ENCODE results near the gene RPL3. TPM values are rescaled to one million over a fixed set of nuclear protein-coding genes. Genes with fewer than 3 reads are reported as not detected.

RPL3 gene
- total RNA-seq, 1 donor from 2014 or later, result 2,294 TPM

- H3K27me3 Mint-ChIP-seq (ENCODE audit: low read depth), result peaks cover 29% of the 10 kb centered on the region
- TF ChIP-seq CTCF (conservative IDR thresholded peaks at IDR 0.05), result peak; percentile 52
- DNase-seq (ENCODE audit: low read depth, low spot score), result no peak
- no peaks in the 10 kb centered on the region for H3K9me3 Mint-ChIP-seq
- H3K4me1 Mint-ChIP-seq, result peaks cover 38% of the 10 kb centered on the region
- peaks cover 15% of the 10 kb centered on the region for H3K36me3 Mint-ChIP-seq (ENCODE audit: low read depth)
- peak overlapping the region; percentile 2 for H3K27ac Mint-ChIP-seq (ENCODE audit: unreplicated experiment)
- peak overlapping the region; percentile 36 for H3K4me3 Mint-ChIP-seq
Measured at GRCh38 chr22:39306456-39307361, 12.7 kb downstream of the RPL3 start.

GRCh38 chr22:39303892-39304671, 15.3 kb downstream of the RPL3 start:
- Mint-ChIP-seq H3K27me3 (ENCODE audit: low read depth) (peaks cover 16% of the 10 kb centered on the region), H3K4me3 (no peak overlapping the region), H3K9me3 (no peaks in the 10 kb centered on the region), H3K27ac (ENCODE audit: unreplicated experiment) (no peak overlapping the region), H3K36me3 (ENCODE audit: low read depth) (peaks cover 2% of the 10 kb centered on the region), H3K4me1 (peaks cover 34% of the 10 kb centered on the region)
- no peak for TF ChIP-seq CTCF (conservative IDR thresholded peaks at IDR 0.05)
- DNase-seq (ENCODE audit: low read depth, low spot score), result no peak

- no peaks in the 10 kb centered on the region for H3K36me3 Mint-ChIP-seq (ENCODE audit: low read depth)
- H3K4me1 Mint-ChIP-seq, result peaks cover 27% of the 10 kb centered on the region
- H3K9me3 Mint-ChIP-seq, result no peaks in the 10 kb centered on the region
- H3K4me3 Mint-ChIP-seq, result no peak overlapping the region
- no peak overlapping the region for H3K27ac Mint-ChIP-seq (ENCODE audit: unreplicated experiment)
- no peak for TF ChIP-seq CTCF (conservative IDR thresholded peaks at IDR 0.05)
- H3K27me3 Mint-ChIP-seq (ENCODE audit: low read depth), result peaks cover 9% of the 10 kb centered on the region
- DNase-seq (ENCODE audit: low read depth, low spot score), result no peak
Measured at GRCh38 chr22:39303358-39303757, 16.1 kb downstream of the RPL3 start.

- no peak overlapping the region for H3K27ac Mint-ChIP-seq (ENCODE audit: unreplicated experiment)
- H3K4me1 Mint-ChIP-seq, result peaks cover 33% of the 10 kb centered on the region
- peaks cover 7% of the 10 kb centered on the region for H3K27me3 Mint-ChIP-seq (ENCODE audit: low read depth)
- H3K36me3 Mint-ChIP-seq (ENCODE audit: low read depth), result no peaks in the 10 kb centered on the region
- DNase-seq (ENCODE audit: low read depth, low spot score), result no peak
- no peaks in the 10 kb centered on the region for H3K9me3 Mint-ChIP-seq
- H3K4me3 Mint-ChIP-seq, result no peak overlapping the region
- no peak for TF ChIP-seq CTCF (conservative IDR thresholded peaks at IDR 0.05)
Measured at GRCh38 chr22:39302431-39302960, 16.9 kb downstream of the RPL3 start.

GRCh38 chr22:39301926-39302325, 17.5 kb downstream of the RPL3 start:
- no peak for TF ChIP-seq CTCF (conservative IDR thresholded peaks at IDR 0.05)
- no peak for DNase-seq (ENCODE audit: low read depth, low spot score)
- Mint-ChIP-seq H3K4me1 (peaks cover 33% of the 10 kb centered on the region), H3K4me3 (no peak overlapping the region), H3K27me3 (ENCODE audit: low read depth) (peaks cover 7% of the 10 kb centered on the region), H3K9me3 (no peaks in the 10 kb centered on the region), H3K36me3 (ENCODE audit: low read depth) (no peaks in the 10 kb centered on the region), H3K27ac (ENCODE audit: unreplicated experiment) (no peak overlapping the region)
